ENCODE measurements around the gene COQ10B.

GRCh38 chr2:197499594-197500502 is 46.5 kb downstream of the COQ10B start, which contains the start of the genes HSPD1 and HSPE1:
- TF ChIP-seq EZH2 (IDR thresholded peaks at IDR 0.05; ENCODE audit: insufficient read depth, poor library complexity, severe bottlenecking), result no peak
- no peak for TF ChIP-seq EZH2phosphoT487 (IDR thresholded peaks at IDR 0.05; ENCODE audit: insufficient read depth, low read depth)

All from GM23248 (cell line).